Duodenal mucosa (tissue), 2 donors: ENCODE data around the gene ADARB2.

Experiments used
- H3K27ac ChIP-seq: one replicate; pipeline ENCODE4 v1.7.0; 2013; ENCODE audit warnings: low read depth, low read length
- H3K27me3 ChIP-seq, 2 donors: one replicate each; pipeline ENCODE4 v1.7.0; 2013; ENCODE audit warnings: low read length in 2 of 2, control low read depth in 1 of 2; ENCODE audit not compliant: insufficient read depth in 2 of 2, control insufficient read depth in 1 of 2
- H3K36me3 ChIP-seq, 2 donors: one replicate each; pipeline ENCODE4 v1.7.0; 2013; ENCODE audit warnings: low read length in 2 of 2, control low read depth in 1 of 2; ENCODE audit not compliant: insufficient read depth in 2 of 2, control insufficient read depth in 1 of 2
- H3K4me1 ChIP-seq, 2 donors: one replicate each; pipeline ENCODE4 v1.7.0; 2013; ENCODE audit warnings: low read length in 2 of 2, control low read depth in 1 of 2; ENCODE audit not compliant: insufficient read depth in 2 of 2, control insufficient read depth in 1 of 2
- H3K4me3 ChIP-seq, 2 donors: one replicate each; pipeline ENCODE4 v1.7.0; 2013; ENCODE audit warnings: low read length in 2 of 2, low read depth in 1 of 2
- H3K9ac ChIP-seq, 2 donors: one replicate each; pipeline ENCODE4 v1.7.0; 2013; ENCODE audit warnings: low read length in 2 of 2, low read depth in 1 of 2
- H3K9me3 ChIP-seq, 2 donors: one replicate each; pipeline ENCODE4 v1.7.0; 2013; ENCODE audit warnings: low read length in 2 of 2, control low read depth in 1 of 2; ENCODE audit not compliant: control insufficient read depth in 1 of 2

ADARB2 gene

DNA sequence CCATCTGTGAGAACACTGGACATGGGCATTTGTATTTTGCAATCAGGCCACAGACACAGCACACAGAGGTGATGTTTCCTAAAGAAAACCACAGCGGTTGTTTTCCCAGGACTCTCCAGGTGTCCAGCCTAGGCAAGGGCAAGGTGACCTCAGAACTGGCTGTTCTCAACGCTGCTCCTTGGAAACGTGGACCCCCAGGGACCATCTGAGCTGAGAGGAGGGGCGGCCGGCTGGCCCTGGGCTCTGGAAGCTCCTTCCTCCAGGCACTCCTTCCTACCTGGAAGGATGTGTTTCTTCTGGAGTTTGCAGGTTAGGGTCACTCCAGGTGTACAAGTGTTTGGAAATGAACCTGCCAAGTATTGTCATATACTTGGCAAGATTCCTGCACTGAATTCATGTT is 103.1 kb downstream of the ADARB2 start:
- Histone ChIP-seq H3K27ac (no peak overlapping the region), H3K9me3 (no peaks in the 10 kb centered on the region), H3K9ac (no peak overlapping the region), H3K4me3 (no peak overlapping the region), H3K4me1 (no peaks in the 10 kb centered on the region), H3K27me3 (no peaks in the 10 kb centered on the region), H3K36me3 (no peaks in the 10 kb centered on the region)

DNA sequence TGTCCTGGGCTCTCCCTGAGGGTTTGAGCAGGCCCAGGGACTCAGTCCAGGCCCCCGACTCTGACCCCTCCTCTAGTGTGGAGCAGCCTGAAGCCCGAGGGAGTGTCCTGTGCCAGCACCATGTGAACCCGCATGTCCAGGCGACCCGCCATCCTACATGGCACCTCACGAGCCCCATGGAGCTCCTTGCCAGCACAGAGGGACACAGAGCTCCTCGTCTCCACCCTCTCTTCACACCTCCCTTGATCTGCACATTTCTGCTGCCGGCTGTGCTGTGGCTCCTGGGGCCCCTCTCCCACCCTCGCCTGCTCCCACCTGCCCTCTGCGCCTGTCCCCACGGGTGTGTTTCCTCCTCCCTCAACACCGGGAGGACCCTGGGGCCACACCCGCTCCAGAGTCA is 103.5 kb downstream of the ADARB2 start:
- Histone ChIP-seq H3K9ac (no peak overlapping the region), H3K9me3 (no peaks in the 10 kb centered on the region), H3K27me3 (no peaks in the 10 kb centered on the region)

DNA sequence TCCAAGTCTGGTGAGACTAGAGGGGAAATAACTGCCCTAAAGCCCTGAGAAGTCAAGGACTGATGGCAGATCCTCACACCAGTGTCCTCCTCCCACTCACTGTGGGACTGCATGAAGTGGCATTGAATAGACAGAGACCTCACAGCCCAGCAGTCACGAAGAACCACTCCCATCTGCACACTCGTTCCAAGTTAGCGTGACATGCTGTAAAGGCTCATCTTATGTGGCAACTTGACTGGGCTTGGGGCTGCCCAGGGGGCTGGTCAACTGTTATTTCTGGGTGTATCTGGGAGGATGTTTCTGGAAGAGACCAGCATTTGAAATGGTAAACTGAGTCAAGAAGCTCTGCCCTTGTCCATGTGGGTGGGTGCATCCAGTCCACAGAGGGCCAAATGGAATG is 104.7 kb downstream of the ADARB2 start:
- Histone ChIP-seq H3K4me3 (no peak overlapping the region), H3K9me3 (no peaks in the 10 kb centered on the region), H3K36me3 (no peaks in the 10 kb centered on the region), H3K9ac (no peak overlapping the region), H3K27me3 (no peaks in the 10 kb centered on the region), H3K27ac (no peak overlapping the region), H3K4me1 (no peaks in the 10 kb centered on the region)

More for the DNA sequence above, 103.5 kb downstream of the ADARB2 start:
- H3K27ac ChIP-seq = no peak overlapping the region
- no peak overlapping the region for H3K4me3 ChIP-seq
- H3K36me3 ChIP-seq = no peaks in the 10 kb centered on the region
- H3K4me1 ChIP-seq = no peaks in the 10 kb centered on the region

DNA sequence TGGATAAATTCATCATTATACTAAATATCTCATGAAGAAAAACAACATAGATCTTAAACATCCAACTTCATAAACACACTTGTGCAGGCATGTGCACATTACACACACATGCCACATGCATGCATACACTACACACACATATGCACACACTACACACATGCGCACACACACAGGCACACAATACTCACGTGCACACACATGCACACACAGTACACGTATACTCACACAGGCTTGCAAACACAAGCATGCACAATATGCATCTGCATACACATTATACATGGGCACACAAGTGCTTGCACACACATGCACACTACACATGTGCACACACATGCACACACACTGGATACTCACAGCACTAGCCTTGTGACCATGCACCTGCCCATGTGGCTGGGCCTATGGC is 105.2 kb downstream of the ADARB2 start:
- Histone ChIP-seq H3K4me3 (no peak overlapping the region), H3K27me3 (no peaks in the 10 kb centered on the region), H3K4me1 (no peaks in the 10 kb centered on the region)

DNA sequence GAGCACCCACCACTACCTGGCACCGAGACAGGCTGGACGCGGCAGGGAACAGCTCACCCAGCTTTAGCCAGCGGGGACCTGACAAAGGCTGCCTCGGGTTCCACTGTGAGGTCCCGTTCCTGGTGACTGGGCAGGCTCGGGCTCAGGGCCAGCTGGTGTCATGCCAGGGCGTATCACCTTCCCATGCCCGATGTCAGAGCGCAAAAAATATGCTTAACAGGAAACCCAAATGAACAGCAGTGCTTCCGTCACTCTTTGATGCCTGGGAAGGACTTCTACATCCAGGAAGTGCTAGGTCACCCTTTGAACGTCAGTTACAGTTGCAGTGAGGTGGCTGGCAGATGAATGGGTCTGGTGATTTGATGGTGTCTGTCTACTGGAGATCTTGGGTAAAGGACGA is 106.0 kb downstream of the ADARB2 start:
- Histone ChIP-seq H3K9ac (no peak overlapping the region), H3K27ac (no peak overlapping the region)

More for the DNA sequence above, 105.2 kb downstream of the ADARB2 start:
- Histone ChIP-seq H3K27ac (no peak overlapping the region), H3K9ac (no peak overlapping the region), H3K9me3 (no peaks in the 10 kb centered on the region), H3K36me3 (no peaks in the 10 kb centered on the region)

DNA sequence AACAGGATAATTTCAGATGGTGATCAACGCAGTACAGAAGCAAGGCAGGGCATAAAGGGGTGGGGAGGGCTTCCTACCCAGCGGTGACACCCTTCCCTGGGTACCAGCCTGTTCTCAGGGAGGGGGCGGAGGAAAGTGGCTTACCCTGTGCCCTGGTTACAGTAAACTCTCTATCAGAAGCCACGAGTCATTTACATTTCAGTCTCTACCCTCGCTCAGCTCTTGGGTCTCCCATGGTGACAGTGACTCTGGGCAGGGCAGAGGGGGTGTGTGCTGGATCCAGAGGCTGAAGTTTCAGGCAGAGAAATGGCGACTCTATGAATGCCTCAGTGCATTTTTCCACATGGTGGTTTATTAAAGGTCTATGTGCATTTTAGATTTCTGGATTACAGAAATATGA is 107.0 kb downstream of the ADARB2 start:
- Histone ChIP-seq H3K4me1 (no peaks in the 10 kb centered on the region), H3K4me3 (no peak overlapping the region), H3K9ac (no peak overlapping the region), H3K36me3 (no peaks in the 10 kb centered on the region), H3K27me3 (no peaks in the 10 kb centered on the region), H3K9me3 (no peaks in the 10 kb centered on the region), H3K27ac (no peak overlapping the region)

More for the DNA sequence above, 106.0 kb downstream of the ADARB2 start:
- Histone ChIP-seq H3K4me3 (no peak overlapping the region), H3K9me3 (no peaks in the 10 kb centered on the region), H3K27me3 (no peaks in the 10 kb centered on the region), H3K4me1 (no peaks in the 10 kb centered on the region), H3K36me3 (no peaks in the 10 kb centered on the region)

DNA sequence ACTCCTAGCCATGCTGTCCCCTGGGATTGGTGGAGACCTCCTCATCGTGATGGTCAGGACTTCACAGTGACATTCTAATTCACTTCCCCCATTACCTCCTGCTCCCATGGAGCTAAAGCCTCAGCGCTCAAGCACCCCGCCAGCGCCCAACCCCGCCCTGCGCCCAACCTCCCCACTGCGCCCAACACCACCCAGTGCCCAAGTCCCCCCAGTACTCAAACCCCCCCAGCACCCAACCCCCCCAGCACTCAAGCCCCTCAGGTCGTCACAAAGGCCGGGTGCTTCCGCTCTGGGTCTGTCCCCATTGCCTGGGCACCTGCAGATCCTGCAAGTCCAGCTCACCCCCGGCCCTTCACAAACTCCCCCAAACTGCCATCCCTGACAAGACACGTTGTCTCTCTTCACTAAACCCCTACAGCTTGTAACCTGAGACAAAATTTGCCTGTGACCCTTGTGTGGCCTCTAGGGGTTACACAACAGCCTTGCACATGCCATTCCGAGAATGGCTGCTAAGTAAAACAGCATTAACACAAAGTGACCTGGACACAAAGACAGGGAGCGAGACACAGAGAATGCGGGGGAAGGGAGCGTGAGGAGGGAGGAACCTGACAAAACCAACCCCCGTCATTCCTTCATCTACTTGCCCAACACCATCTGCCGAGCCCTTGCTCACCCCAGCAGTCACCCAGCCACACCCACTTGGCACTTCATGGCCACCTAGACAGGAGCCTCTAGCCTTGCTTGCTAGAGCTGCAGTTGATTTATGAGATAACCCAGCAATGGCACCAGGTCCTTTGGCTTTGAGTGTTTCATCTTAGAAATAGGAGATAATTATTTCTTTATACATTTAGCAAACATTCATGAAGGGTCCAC is 107.8 kb downstream of the ADARB2 start:
- H3K27me3 ChIP-seq = no peaks in the 10 kb centered on the region
- no peaks in the 10 kb centered on the region for H3K9me3 ChIP-seq
- no peak overlapping the region for H3K9ac ChIP-seq
- no peak overlapping the region for H3K27ac ChIP-seq
- H3K4me3 ChIP-seq = no peak overlapping the region
- no peaks in the 10 kb centered on the region for H3K36me3 ChIP-seq
- H3K4me1 ChIP-seq = no peaks in the 10 kb centered on the region

DNA sequence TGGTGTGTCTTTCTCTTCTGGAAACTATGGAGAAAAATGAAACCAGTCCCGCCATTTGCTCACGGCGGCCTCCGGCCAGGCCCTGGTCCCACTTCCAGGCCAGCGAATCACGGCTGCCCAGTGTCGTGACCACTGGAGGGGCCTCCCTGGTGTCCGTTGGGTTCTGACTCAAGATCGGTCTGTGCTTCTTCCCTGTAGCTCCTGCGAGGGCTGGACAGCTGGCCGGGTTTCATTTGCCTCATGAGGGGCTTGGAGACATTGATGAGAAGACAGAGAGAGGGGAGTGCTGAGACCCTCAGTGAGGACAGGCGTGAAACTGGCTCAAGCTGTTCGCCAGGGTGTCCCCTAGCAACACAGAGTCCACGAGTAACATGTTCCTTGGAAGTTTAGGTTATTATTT is 108.6 kb downstream of the ADARB2 start:
- no peak overlapping the region for H3K27ac ChIP-seq
- no peaks in the 10 kb centered on the region for H3K27me3 ChIP-seq
- H3K36me3 ChIP-seq = no peaks in the 10 kb centered on the region
- H3K9ac ChIP-seq = no peak overlapping the region
- no peak overlapping the region for H3K4me3 ChIP-seq
- no peaks in the 10 kb centered on the region for H3K4me1 ChIP-seq
- no peaks in the 10 kb centered on the region for H3K9me3 ChIP-seq

DNA sequence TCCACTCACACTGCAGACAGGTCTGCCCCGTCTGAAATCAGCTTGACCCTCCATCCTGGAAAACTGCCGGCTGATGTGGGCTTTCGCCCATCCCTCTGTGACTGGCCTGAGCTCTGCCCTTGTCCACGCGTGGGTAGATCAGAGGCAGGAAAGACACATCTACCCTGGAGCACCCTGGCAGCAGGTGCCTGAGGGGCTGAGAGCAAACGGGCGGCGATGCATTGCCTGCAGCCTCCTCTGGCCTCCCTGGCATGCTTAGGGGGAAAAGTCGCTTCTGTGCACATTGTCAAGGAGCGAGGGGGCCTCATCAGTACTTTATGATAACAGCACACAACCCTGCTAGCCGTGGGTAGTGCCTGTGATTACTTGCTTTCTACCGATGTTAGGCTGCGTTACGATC is 109.4 kb downstream of the ADARB2 start:
- Histone ChIP-seq H3K36me3 (no peaks in the 10 kb centered on the region), H3K4me3 (no peak overlapping the region), H3K27ac (no peak overlapping the region), H3K4me1 (no peaks in the 10 kb centered on the region), H3K9me3 (no peaks in the 10 kb centered on the region), H3K27me3 (no peaks in the 10 kb centered on the region), H3K9ac (no peak overlapping the region)

DNA sequence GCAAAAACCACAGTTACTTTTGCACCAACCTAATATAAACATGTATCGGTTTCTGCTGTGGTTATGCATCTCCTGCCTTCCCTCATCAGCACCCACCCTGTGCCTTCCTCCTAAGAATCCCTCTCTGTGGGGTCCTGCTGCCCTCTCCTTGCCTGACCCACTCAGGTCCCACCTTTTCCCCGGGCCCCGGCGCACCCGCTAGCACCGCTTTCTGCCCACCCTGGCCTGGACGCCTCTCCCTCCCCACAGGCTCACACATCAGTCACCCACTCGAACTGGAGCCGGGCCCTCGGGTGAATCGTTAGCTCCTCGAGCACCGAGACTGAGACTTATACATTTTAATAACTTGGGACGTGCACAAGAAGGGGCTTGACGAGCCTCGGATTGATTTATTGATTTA is 110.5 kb downstream of the ADARB2 start:
- H3K36me3 ChIP-seq = no peaks in the 10 kb centered on the region
- H3K9ac ChIP-seq = no peak overlapping the region
- no peak overlapping the region for H3K27ac ChIP-seq
- no peaks in the 10 kb centered on the region for H3K4me1 ChIP-seq
- H3K4me3 ChIP-seq = no peak overlapping the region
- H3K9me3 ChIP-seq = no peaks in the 10 kb centered on the region
- no peaks in the 10 kb centered on the region for H3K27me3 ChIP-seq
